GM23338 (cell line): ENCODE results near the gene OR2A5. TPM values are rescaled to one million over a fixed set of nuclear protein-coding genes. Genes with fewer than 3 reads are reported as not detected.

Experiments used
- ATAC-seq: fragments of 200-7000 bp; cut with Tn5 transposase; 3 replicates; pipeline ENCODE4 v1.9.1; 2020
- DNase-seq: peaks from one replicate; pipeline ENCODE4 v3.0.0-alpha.2; 2015; ENCODE audit warnings: low spot score
- H2AFZ ChIP-seq: fragments of 200-600 bp; sonication (generic); 2 replicates; pipeline ENCODE4 v1.8.0; 2016; ENCODE audit warnings: antibody characterized with exemption, mild to moderate bottlenecking, moderate library complexity
- H3F3A ChIP-seq: fragments of 200-600 bp; sonication (generic); replicated peaks from 2 replicates; pipeline ENCODE4 v1.8.0; 2017; ENCODE audit warnings: antibody characterized with exemption, mixed run types, low read depth
- H3K27ac ChIP-seq: fragments of 200-600 bp; sonication (generic); 2 replicates; pipeline ENCODE4 v1.6.1; 2016; ENCODE audit warnings: low read depth
- H3K27me3 ChIP-seq: fragments of 200-600 bp; sonication (generic); 2 replicates; pipeline ENCODE4 v1.8.0; 2016; ENCODE audit warnings: mild to moderate bottlenecking, mixed run types, moderate library complexity; ENCODE audit not compliant: insufficient read depth
- H3K36me3 ChIP-seq: fragments of 200-600 bp; sonication (generic); 2 replicates; pipeline ENCODE4 v1.8.0; 2016; ENCODE audit warnings: mild to moderate bottlenecking; ENCODE audit not compliant: insufficient read depth
- H3K4me1 ChIP-seq: fragments of 200-600 bp; sonication (generic); 2 replicates; pipeline ENCODE4 v1.8.0; 2016; ENCODE audit warnings: mild to moderate bottlenecking, moderate library complexity; ENCODE audit not compliant: insufficient read depth
- H3K4me2 ChIP-seq: fragments of 200-600 bp; sonication (generic); 2 replicates; pipeline ENCODE4 v1.7.1; 2017; ENCODE audit warnings: mixed run types
- H3K4me3 ChIP-seq: fragments of 200-600 bp; sonication (generic); 2 replicates; pipeline ENCODE4 v1.6.1; 2016; ENCODE audit warnings: mixed run types
- H3K79me2 ChIP-seq: fragments of 200-600 bp; sonication (generic); replicated peaks from 2 replicates; pipeline ENCODE4 v1.8.0; 2017; ENCODE audit warnings: mild to moderate bottlenecking; ENCODE audit not compliant: insufficient read depth
- H3K9me2 ChIP-seq: fragments of 200-600 bp; sonication (generic); 2 replicates; pipeline ENCODE4 v1.8.0; 2017; ENCODE audit not compliant: insufficient read depth
- H4K20me1 ChIP-seq: fragments of 200-600 bp; sonication (generic); replicated peaks from 2 replicates; pipeline ENCODE4 v1.8.0; 2017; ENCODE audit warnings: mild to moderate bottlenecking; ENCODE audit not compliant: insufficient read depth
- H3K27ac Mint-ChIP-seq: 2 replicates; pipeline ENCODE4 v1.8.0; 2020; ENCODE audit warnings: inconsistent platforms, mild to moderate bottlenecking, moderate library complexity, mixed read lengths
- H3K27me3 Mint-ChIP-seq: 3 replicates; pipeline ENCODE4 v1.8.0; 2022; ENCODE audit warnings: low read depth, mild to moderate bottlenecking, moderate library complexity, mixed read lengths, inconsistent platforms; ENCODE audit not compliant: insufficient read depth, poor library complexity
- H3K36me3 Mint-ChIP-seq: 3 replicates; pipeline ENCODE4 v1.8.0; 2021; ENCODE audit warnings: low read depth, mild to moderate bottlenecking, inconsistent platforms, moderate library complexity, mixed read lengths
- H3K4me1 Mint-ChIP-seq: 3 replicates; pipeline ENCODE4 v1.8.0; 2020; ENCODE audit warnings: mild to moderate bottlenecking, inconsistent platforms, mixed read lengths
- H3K4me3 Mint-ChIP-seq: 3 replicates; pipeline ENCODE4 v1.8.0; 2021; ENCODE audit warnings: moderate library complexity, mild to moderate bottlenecking, inconsistent platforms, mixed read lengths
- H3K9me3 Mint-ChIP-seq: 3 replicates; pipeline ENCODE4 v1.8.0; 2020; ENCODE audit warnings: moderate library complexity, mild to moderate bottlenecking, inconsistent platforms, mixed read lengths
- CREB1 ChIP-seq: fragments of 250-450 bp; sonication (Bioruptor Pico); IDR thresholded peaks from 2 replicates; pipeline ENCODE4 v1.5.0; 2020; ENCODE audit warnings: low read depth, mild to moderate bottlenecking, moderate library complexity
- CTCF ChIP-seq, 2 experiments: fragments of 200-600 bp in 1 of 2; sonication (generic) in 1 of 2; conservative IDR thresholded peaks; 2 replicates each; pipeline versions ENCODE4 v1.5.1 to v1.6.1; 2016 to 2017; ENCODE audit warnings: antibody characterized with exemption in 2 of 2, low read depth in 2 of 2, mild to moderate bottlenecking in 2 of 2, moderate library complexity in 1 of 2
- ETS1 ChIP-seq: IDR thresholded peaks from 2 replicates; pipeline ENCODE4 v1.6.1; 2016; ENCODE audit warnings: antibody characterized with exemption
- EZH2 ChIP-seq: fragments of 200-600 bp; sonication (generic); IDR thresholded peaks from one replicate; pipeline ENCODE4 v1.8.0; 2017; ENCODE audit warnings: antibody characterized with exemption, mild to moderate bottlenecking, low read depth; ENCODE audit not compliant: unreplicated experiment
- EZH2phosphoT487 ChIP-seq: fragments of 200-600 bp; sonication (generic); IDR thresholded peaks from one replicate; pipeline ENCODE4 v1.8.1; 2018; ENCODE audit warnings: antibody characterized with exemption; ENCODE audit not compliant: unreplicated experiment
- NANOG ChIP-seq: IDR thresholded peaks from 2 replicates; pipeline ENCODE4 v1.6.1; 2016; ENCODE audit warnings: antibody characterized with exemption, borderline replicate concordance
- REST ChIP-seq: IDR thresholded peaks from one replicate; pipeline ENCODE4 v1.6.1; 2018; ENCODE audit warnings: antibody characterized with exemption; ENCODE audit not compliant: unreplicated experiment
- ZNF114 ChIP-seq: fragments of 250-450 bp; sonication (Bioruptor Pico); IDR thresholded peaks from 2 replicates; pipeline ENCODE4 v1.5.0; 2020; ENCODE audit warnings: mild to moderate bottlenecking, moderate library complexity
- ZNF331 ChIP-seq: fragments of 250-450 bp; sonication (Bioruptor Pico); IDR thresholded peaks from 2 replicates; pipeline ENCODE4 v1.5.0; 2020; ENCODE audit warnings: low read depth, mild to moderate bottlenecking, moderate library complexity
- ZNF462 ChIP-seq: fragments of 250-450 bp; sonication (Bioruptor Pico); IDR thresholded peaks from 2 replicates; pipeline ENCODE4 v1.5.0; 2020; ENCODE audit warnings: mild to moderate bottlenecking, moderate library complexity
- polyA plus RNA-seq: library from polyadenylated mRNA; unstranded; fragments of >200 nt; fragmentation: Nextera tagmentation; extraction: Ambion mirVana; gene quantifications from 2 replicates; pipeline ENCODE4 v1.2.1, GENCODE V29; 2016
- total RNA-seq: library from RNA; depleted of rRNA; stranded (reverse); fragments of >200 nt; shearing (Covaris generic); gene quantifications from 2 replicates; pipeline ENCODE4 v1.2.3, GENCODE V29; 2014

OR2A5 gene
- total and polyA plus RNA-seq, 2 experiments from 2014 or later = not detected

- Histone ChIP-seq H2AFZ (no peak overlapping the region), H3K27ac (no peak overlapping the region), H3K4me3 (no peak overlapping the region), H3K27me3 (no peaks in the 10 kb centered on the region), H3F3A (no peaks in the 10 kb centered on the region), H4K20me1 (no peaks in the 10 kb centered on the region), H3K4me2 (no peak overlapping the region), H3K4me1 (peaks cover 5% of the 10 kb centered on the region; the same call in 1 of the 2 replicates), H3K36me3 (no peaks in the 10 kb centered on the region), H3K79me2 (no peaks in the 10 kb centered on the region), H3K9me2 (no peaks in the 10 kb centered on the region)
- Mint-ChIP-seq H3K4me3 (no peak overlapping the region), H3K27me3 (peaks cover under 1% of the 10 kb centered on the region), H3K27ac (no peak overlapping the region), H3K4me1 (peaks cover 6% of the 10 kb centered on the region), H3K9me3 (no peaks in the 10 kb centered on the region), H3K36me3 (no peaks in the 10 kb centered on the region)
- TF ChIP-seq ETS1 (no peak), EZH2 (no peak), EZH2phosphoT487 (no peak), ZNF331 (CRISPR knock-in tag) (no peak), ZNF462 (no peak), NANOG (no peak), REST (no peak), ZNF114 (CRISPR knock-in tag) (no peak), CREB1 (CRISPR knock-in tag) (no peak), CTCF (conservative IDR thresholded peaks at IDR 0.05; ENCODE audit: low read depth in 2 of 2) (no peak)
- no peak for ATAC-seq
- DNase-seq = no peak
Observed at GRCh38 chr7:144024213-144024612, 24.5 kb upstream of the OR2A5 start.
